Measurements from ENCODE around the gene CDC37. TPM values are rescaled to one million over a fixed set of nuclear protein-coding genes. Genes with fewer than 3 reads are reported as not detected.

The CDC37 gene
- total RNA-seq, 1 donor from 2014 or later: 370 TPM

- no peak for DNase-seq
These were observed 50.3 kb downstream of the CDC37 start for GRCh38 chr19:10352764-10353671.

- no peak for DNase-seq
These were observed 56.8 kb downstream of the CDC37 start for GRCh38 chr19:10346509-10346908.

GRCh38 chr19:10344780-10345179 lies 58.6 kb downstream of the CDC37 start:
- DNase-seq: no peak

- DNase-seq: no peak
These were observed 59.8 kb downstream of the CDC37 start for GRCh38 chr19:10343495-10343894.

Other genes starting within 250 kb of the CDC37 start
- 37.9 and 67.9 TPM in 2 replicates for gene DNMT1, start 208.6 kb downstream of the CDC37 start, total RNA-seq
- gene S1PR2, start 172.2 kb downstream of the CDC37 start, total RNA-seq: 0.70 and 0.85 TPM in 2 replicates
- 19.9 and 44.6 TPM in 2 replicates for gene MRPL4, start 151.3 kb downstream of the CDC37 start, total RNA-seq
- gene ICAM1, start 132.4 kb downstream of the CDC37 start, total RNA-seq: 21.3 and 59.7 TPM in 2 replicates
- gene ICAM4, start 116.6 kb downstream of the CDC37 start, total RNA-seq: 0.79 and 0.85 TPM in 2 replicates
- 0.09 and 0.17 TPM in 2 replicates for gene ICAM5, start 113.6 kb downstream of the CDC37 start, total RNA-seq
- gene ZGLP1, start 93.7 kb downstream of the CDC37 start, total RNA-seq: 0.47 and 1.4 TPM in 2 replicates
- 18.7 and 25.4 TPM in 2 replicates for gene FDX2, start 87.5 kb downstream of the CDC37 start, total RNA-seq
- 13.3 and 30.9 TPM in 2 replicates for gene RAVER1, start 70.0 kb downstream of the CDC37 start, total RNA-seq
- gene ICAM3, start 63.9 kb downstream of the CDC37 start, total RNA-seq: 7.2 and 9.4 TPM in 2 replicates
- gene TYK2, start 23.0 kb downstream of the CDC37 start, total RNA-seq: 95.6 and 110 TPM in 2 replicates
- gene PDE4A, start 17.0 kb upstream of the CDC37 start, total RNA-seq: 2.2 and 5.3 TPM in 2 replicates
- gene KEAP1, start 99.8 kb upstream of the CDC37 start, total RNA-seq: 125 and 147 TPM in 2 replicates
- gene S1PR5, start 113.9 kb upstream of the CDC37 start, total RNA-seq: under 0.01 TPM in 1 of 2 replicates, not detected in the other
- gene ATG4D, start 140.4 kb upstream of the CDC37 start, total RNA-seq: 9.5 and 12.6 TPM in 2 replicates
- gene KRI1, start 162.5 kb upstream of the CDC37 start, total RNA-seq: 8.6 and 11.2 TPM in 2 replicates
- 4.6 and 7.6 TPM in 2 replicates for gene CDKN2D, start 165.4 kb upstream of the CDC37 start, total RNA-seq
- 0.17 TPM in 1 of 2 replicates, not detected in the other for gene AP1M2, start 183.8 kb upstream of the CDC37 start, total RNA-seq
- gene SLC44A2, start 222.0 kb upstream of the CDC37 start, total RNA-seq: 67.7 and 132 TPM in 2 replicates